ENCODE data around the gene PPP1R12C. TPM values are rescaled to one million over a fixed set of nuclear protein-coding genes. Genes with fewer than 3 reads are reported as not detected.
"Not testable (repeated sequence)": the region's sequence is repeated elsewhere in the genome, so short reads cannot be mapped to it uniquely, and the experiment has no call there.

PPP1R12C gene
- total RNA-seq, 1 experiment from 2014 or later, result 158 TPM

DNA sequence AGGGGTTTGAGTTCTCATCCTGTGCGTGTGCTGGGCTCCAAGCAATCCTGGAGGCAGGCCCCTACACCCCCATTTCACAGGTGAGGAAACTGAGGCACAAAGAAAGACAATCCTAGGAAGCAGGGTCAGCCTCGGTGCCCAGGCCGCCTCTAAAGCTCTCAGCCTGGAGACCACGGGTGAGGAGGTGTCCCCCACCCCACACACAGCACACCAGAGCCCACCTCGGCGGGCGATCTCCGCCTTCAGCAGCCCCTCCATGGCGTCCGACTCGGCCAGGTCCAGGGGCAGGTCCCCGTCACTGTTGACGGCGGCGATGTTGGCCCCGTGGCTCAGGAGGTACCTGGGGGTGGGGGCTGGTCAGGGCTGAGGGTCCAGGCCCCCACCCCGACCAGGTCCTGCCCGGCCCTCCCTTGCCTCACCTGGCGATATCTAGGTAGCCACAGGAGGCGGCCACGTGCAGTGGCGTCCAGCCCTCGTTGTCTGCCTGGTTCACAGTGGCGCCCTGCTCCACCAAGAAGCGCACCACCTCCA, 5.1 kb downstream of the PPP1R12C start (continued):
- TF ChIP-seq TCF7L2 (IDR thresholded peaks at IDR 0.05; ENCODE audit: low read depth, low read length), result no peak

DNA sequence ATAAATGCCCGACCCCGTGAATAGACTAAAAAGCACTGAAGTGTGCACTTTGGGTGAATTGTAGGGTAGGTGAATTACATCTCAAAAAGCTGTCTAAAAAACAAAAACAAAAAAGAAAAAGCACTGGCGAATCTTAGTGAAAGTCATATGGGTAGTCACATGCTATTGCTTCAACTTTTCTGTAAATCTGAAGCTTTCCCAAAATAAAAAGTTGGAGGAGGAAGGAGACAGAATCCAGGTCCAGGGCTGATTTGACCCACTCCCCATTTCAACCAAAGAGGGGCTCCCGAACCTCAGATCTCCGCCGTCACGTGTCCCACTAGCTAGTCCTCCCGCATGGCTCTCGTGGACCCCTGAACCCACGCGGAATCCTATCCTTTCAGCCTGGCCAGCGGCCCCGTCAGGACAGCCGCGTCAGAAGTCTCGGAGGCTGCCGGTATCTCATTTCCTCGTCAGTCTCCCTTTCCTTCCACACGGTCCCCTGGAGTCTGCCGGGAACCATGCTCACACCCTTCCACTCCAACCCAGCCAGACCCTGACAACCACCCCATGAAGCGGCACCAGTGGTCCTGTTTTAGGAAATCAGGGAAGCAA, 6.1 kb downstream of the PPP1R12C start:
- in situ Hi-C loops (cut with HindIII; ENCODE audit: low pct_unique_long_range_greater_than_20kb, low sequenced_read_pairs) (no loop called here), intact Hi-C loops (cut with micrococcal nuclease; ENCODE audit: unreplicated experiment) (no loop called here)
- Histone ChIP-seq H3K27ac (ENCODE audit: low read length) (no peak overlapping the region), H3K4me3 (ENCODE audit: low read depth in 2 of 2, low read length in 2 of 2) (no peak overlapping the region), H3K4me1 (ENCODE audit: control insufficient read depth, insufficient read depth, low read length) (peaks cover 29% of the 10 kb centered on the region), H3K9me3 (ENCODE audit: control insufficient read depth, insufficient read depth, low read depth, low read length) (no peaks in the 10 kb centered on the region), H3K27me3 (ENCODE audit: control insufficient read depth, insufficient read depth, low read length) (no peaks in the 10 kb centered on the region), H3K36me3 (ENCODE audit: control insufficient read depth, insufficient read depth, low read length) (no peaks in the 10 kb centered on the region; the same call in 1 of the 2 replicates)
- POLR2A ChIA-PET, result interaction anchor here (0.6 kb wide), 1 partner anchor 76 kb away, joined by 11 read pairs; no protein-coding TSS in a partner anchor
- TF ChIP-seq, protein P1, sequence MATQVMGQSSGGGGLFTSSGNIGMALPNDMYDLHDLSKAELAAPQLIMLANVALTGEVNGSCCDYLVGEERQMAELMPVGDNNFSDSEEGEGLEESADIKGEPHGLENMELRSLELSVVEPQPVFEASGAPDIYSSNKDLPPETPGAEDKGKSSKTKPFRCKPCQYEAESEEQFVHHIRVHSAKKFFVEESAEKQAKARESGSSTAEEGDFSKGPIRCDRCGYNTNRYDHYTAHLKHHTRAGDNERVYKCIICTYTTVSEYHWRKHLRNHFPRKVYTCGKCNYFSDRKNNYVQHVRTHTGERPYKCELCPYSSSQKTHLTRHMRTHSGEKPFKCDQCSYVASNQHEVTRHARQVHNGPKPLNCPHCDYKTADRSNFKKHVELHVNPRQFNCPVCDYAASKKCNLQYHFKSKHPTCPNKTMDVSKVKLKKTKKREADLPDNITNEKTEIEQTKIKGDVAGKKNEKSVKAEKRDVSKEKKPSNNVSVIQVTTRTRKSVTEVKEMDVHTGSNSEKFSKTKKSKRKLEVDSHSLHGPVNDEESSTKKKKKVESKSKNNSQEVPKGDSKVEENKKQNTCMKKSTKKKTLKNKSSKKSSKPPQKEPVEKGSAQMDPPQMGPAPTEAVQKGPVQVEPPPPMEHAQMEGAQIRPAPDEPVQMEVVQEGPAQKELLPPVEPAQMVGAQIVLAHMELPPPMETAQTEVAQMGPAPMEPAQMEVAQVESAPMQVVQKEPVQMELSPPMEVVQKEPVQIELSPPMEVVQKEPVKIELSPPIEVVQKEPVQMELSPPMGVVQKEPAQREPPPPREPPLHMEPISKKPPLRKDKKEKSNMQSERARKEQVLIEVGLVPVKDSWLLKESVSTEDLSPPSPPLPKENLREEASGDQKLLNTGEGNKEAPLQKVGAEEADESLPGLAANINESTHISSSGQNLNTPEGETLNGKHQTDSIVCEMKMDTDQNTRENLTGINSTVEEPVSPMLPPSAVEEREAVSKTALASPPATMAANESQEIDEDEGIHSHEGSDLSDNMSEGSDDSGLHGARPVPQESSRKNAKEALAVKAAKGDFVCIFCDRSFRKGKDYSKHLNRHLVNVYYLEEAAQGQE (IDR thresholded peaks at IDR 0.05; ENCODE audit: insufficient read depth in 1 of 2, low read depth in 2 of 2, low read length in 1 of 2), result no peak
- no peak for TF ChIP-seq SIN3A (IDR thresholded peaks at IDR 0.05; ENCODE audit: borderline replicate concordance, insufficient read depth, low read depth, low read length)
- TF ChIP-seq, protein P2, sequence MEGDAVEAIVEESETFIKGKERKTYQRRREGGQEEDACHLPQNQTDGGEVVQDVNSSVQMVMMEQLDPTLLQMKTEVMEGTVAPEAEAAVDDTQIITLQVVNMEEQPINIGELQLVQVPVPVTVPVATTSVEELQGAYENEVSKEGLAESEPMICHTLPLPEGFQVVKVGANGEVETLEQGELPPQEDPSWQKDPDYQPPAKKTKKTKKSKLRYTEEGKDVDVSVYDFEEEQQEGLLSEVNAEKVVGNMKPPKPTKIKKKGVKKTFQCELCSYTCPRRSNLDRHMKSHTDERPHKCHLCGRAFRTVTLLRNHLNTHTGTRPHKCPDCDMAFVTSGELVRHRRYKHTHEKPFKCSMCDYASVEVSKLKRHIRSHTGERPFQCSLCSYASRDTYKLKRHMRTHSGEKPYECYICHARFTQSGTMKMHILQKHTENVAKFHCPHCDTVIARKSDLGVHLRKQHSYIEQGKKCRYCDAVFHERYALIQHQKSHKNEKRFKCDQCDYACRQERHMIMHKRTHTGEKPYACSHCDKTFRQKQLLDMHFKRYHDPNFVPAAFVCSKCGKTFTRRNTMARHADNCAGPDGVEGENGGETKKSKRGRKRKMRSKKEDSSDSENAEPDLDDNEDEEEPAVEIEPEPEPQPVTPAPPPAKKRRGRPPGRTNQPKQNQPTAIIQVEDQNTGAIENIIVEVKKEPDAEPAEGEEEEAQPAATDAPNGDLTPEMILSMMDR (IDR thresholded peaks at IDR 0.05), result no peak
- no peak for TF ChIP-seq TCF7L2 (IDR thresholded peaks at IDR 0.05; ENCODE audit: low read depth, low read length)
- TF ChIP-seq POLR2AphosphoS5 (IDR thresholded peaks at IDR 0.05; ENCODE audit: low read depth, low read length), result no peak
- BruUV-seq (replicated peaks), result no TSS peak
- CTCF ChIA-PET, result no interaction called here
- DNase-seq (ENCODE audit: low read depth, low spot score), result no peak
- ATAC-seq, result no peak

DNA sequence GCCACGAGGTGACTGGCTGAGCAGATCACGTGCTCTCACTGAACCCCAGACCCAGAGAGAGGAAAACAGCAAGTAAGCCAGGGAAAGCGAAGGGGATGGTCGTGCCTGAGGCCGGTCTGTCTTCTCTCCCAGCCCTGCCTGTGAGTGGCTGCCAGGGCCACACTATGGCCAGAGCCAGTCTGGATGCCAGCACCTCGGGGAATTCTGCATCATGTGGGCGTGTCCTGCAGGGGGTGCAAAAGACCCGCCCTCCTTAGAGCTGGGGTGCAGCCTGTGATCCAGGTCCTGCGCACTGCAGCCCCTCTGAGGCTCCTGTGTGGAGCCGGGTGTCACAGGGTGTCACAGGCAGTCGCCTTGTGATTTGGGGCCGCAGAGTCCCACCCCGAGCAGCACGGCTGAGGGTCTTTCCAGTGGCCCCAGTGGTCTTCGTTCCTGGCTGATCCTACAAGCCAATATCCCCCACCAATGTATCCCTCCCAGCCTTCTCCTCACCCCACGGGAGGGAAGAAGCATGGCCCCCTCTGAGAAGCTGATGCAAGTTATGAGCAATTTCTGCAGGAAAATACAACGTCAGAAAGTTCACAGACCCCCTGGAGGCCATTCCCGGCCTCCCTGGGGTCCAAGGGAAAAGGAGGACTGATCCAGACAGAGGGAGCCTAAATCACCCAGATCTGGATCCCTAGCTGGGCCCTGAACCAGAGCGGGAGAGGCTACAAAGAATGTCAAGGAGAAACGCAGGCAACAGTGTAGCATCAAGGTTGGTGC, 7.7 kb downstream of the PPP1R12C start:
- DNase-seq (ENCODE audit: low read depth, low spot score) (no peak), ATAC-seq (no peak)
- in situ Hi-C loops (cut with HindIII; ENCODE audit: low pct_unique_long_range_greater_than_20kb, low sequenced_read_pairs), result no loop called here
- H3K4me1 ChIP-seq (ENCODE audit: control insufficient read depth, insufficient read depth, low read length), result peaks cover 17% of the 10 kb centered on the region
- H3K27me3 ChIP-seq (ENCODE audit: control insufficient read depth, insufficient read depth, low read length), result no peaks in the 10 kb centered on the region
- TF ChIP-seq TCF7L2 (IDR thresholded peaks at IDR 0.05; ENCODE audit: low read depth, low read length) (no peak), POLR2AphosphoS5 (IDR thresholded peaks at IDR 0.05; ENCODE audit: low read depth, low read length) (no peak), SIN3A (IDR thresholded peaks at IDR 0.05; ENCODE audit: borderline replicate concordance, insufficient read depth, low read depth, low read length) (no peak)
- TF ChIP-seq, protein P2 (IDR thresholded peaks at IDR 0.05), result no peak
- TF ChIP-seq, protein P1 (IDR thresholded peaks at IDR 0.05; ENCODE audit: insufficient read depth in 1 of 2, low read depth in 2 of 2, low read length in 1 of 2), result no peak
- ChIA-PET CTCF (no interaction called here), POLR2A (no interaction called here)
- H3K4me3 ChIP-seq (ENCODE audit: low read depth in 2 of 2, low read length in 2 of 2), result no peak overlapping the region
- no peak overlapping the region for H3K27ac ChIP-seq (ENCODE audit: low read length)
- H3K36me3 ChIP-seq (ENCODE audit: control insufficient read depth, insufficient read depth, low read length), result no peaks in the 10 kb centered on the region; the same call in 1 of the 2 replicates
- no TSS peak for BruUV-seq (replicated peaks)
- no peaks in the 10 kb centered on the region for H3K9me3 ChIP-seq (ENCODE audit: control insufficient read depth, insufficient read depth, low read depth, low read length)
- intact Hi-C loops (cut with micrococcal nuclease; ENCODE audit: unreplicated experiment), result no loop called here

DNA sequence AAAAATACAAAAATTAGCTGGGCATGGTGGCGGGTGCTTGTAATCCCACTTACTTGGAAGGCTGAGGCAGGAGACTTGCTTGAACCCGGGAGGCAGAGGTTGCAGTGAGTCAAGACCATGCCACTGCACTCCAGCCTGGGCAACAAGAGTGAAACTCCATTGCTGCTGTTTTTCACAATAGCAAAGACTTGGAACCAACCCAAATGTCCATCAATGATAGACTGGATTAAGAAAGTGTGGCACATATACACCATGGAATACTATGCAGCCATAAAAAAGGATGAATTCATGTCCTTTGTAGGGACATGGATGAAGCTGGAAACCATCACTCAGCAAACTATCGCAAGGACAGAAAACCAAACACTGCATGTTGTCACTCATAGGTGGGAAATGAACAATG, 10.2 kb downstream of the PPP1R12C start:
- ATAC-seq; DNase-seq (ENCODE audit: low read depth, low spot score); H3K4me3 ChIP-seq (ENCODE audit: low read depth in 2 of 2, low read length in 2 of 2); H3K36me3 ChIP-seq (ENCODE audit: control insufficient read depth, insufficient read depth, low read length); H3K27me3 ChIP-seq (ENCODE audit: control insufficient read depth, insufficient read depth, low read length); BruUV-seq (replicated peaks); H3K4me1 ChIP-seq (ENCODE audit: control insufficient read depth, insufficient read depth, low read length); in situ Hi-C loops (cut with HindIII; ENCODE audit: low pct_unique_long_range_greater_than_20kb, low sequenced_read_pairs); intact Hi-C loops (cut with micrococcal nuclease; ENCODE audit: unreplicated experiment); H3K27ac ChIP-seq (ENCODE audit: low read length); H3K9me3 ChIP-seq (ENCODE audit: control insufficient read depth, insufficient read depth, low read depth, low read length); CTCF ChIA-PET; POLR2A ChIA-PET: not testable (repeated sequence)
